MCF 10A (cell line): ENCODE data around the gene NPC1. TPM values are rescaled to one million over a fixed set of nuclear protein-coding genes. Genes with fewer than 3 reads are reported as not detected.

ENCODE experiments used
- BruUV-seq: library from RNA; stranded (reverse); fragments of 400-500 nt; replicated peaks from 2 replicates; lab custom pipeline; 2021; lab: Mats Ljungman, UMichigan
- CTCF ChIA-PET: fragments of 300-600 bp; sonication (Branson Sonifier 250); formaldehyde crosslinking; extraction: SDS; loops from one replicate; lab custom pipeline; 2021; ENCODE audit warnings: antibody characterized with exemption, inconsistent platforms; lab: Yijun Ruan, JAX
- POLR2A ChIA-PET: fragments of 300-600, 350-650 bp; sonication (Branson Sonifier 250); formaldehyde crosslinking; extraction: SDS; loops from one replicate; lab custom pipeline; 2020; ENCODE audit warnings: antibody characterized with exemption, inconsistent platforms; lab: Yijun Ruan, JAX
- DNase-seq: peaks from one replicate; pipeline ENCODE4 v3.0.0-alpha.2; 2018; ENCODE audit not compliant: unreplicated experiment
- H3K27ac Mint-ChIP-seq: one replicate; pipeline ENCODE4 v1.8.0; 2022; ENCODE audit warnings: mild to moderate bottlenecking, low read depth, mixed read lengths; ENCODE audit not compliant: unreplicated experiment
- H3K27me3 Mint-ChIP-seq: one replicate; pipeline ENCODE4 v1.8.0; 2022; ENCODE audit warnings: mixed read lengths; ENCODE audit not compliant: insufficient read depth, unreplicated experiment
- H3K36me3 Mint-ChIP-seq: one replicate; pipeline ENCODE4 v1.8.0; 2022; ENCODE audit warnings: mild to moderate bottlenecking, moderate library complexity, mixed read lengths; ENCODE audit not compliant: insufficient read depth, unreplicated experiment
- H3K4me1 Mint-ChIP-seq: one replicate; pipeline ENCODE4 v1.8.0; 2022; ENCODE audit warnings: mixed read lengths; ENCODE audit not compliant: insufficient read depth, unreplicated experiment
- H3K4me3 Mint-ChIP-seq: one replicate; pipeline ENCODE4 v1.8.0; 2022; ENCODE audit warnings: mild to moderate bottlenecking, moderate library complexity, mixed read lengths; ENCODE audit not compliant: unreplicated experiment
- H3K9me3 Mint-ChIP-seq: one replicate; pipeline ENCODE4 v1.8.0; 2022; ENCODE audit warnings: mixed read lengths; ENCODE audit not compliant: unreplicated experiment
- CTCF ChIP-seq: fragments of 200-600 bp; IDR thresholded peaks from one replicate; pipeline ENCODE4 v1.8.0; 2022; ENCODE audit warnings: antibody characterized with exemption, mild to moderate bottlenecking; ENCODE audit not compliant: unreplicated experiment
- intact Hi-C: fragments of 100-400 bp; cut with micrococcal nuclease; formaldehyde crosslinking; loops from 2 replicates; pipeline ENCODE4 v1.14.1; 2022
- total RNA-seq: library from RNA; stranded (reverse); gene quantifications from 2 replicates; pipeline ENCODE4 v1.2.3, GENCODE V29; 2022

Gene NPC1
- total RNA-seq, 1 experiment from 2014 or later = 60.4 TPM

- ChIA-PET POLR2A (no interaction called here), CTCF (interaction anchor here (0.5 to 1.0 kb wide), 2 partner anchors 29 to 662 kb away, joined by 3 to 5 read pairs; no protein-coding TSS in a partner anchor)
- H3K27me3 Mint-ChIP-seq = no peaks in the 10 kb centered on the region
- H3K27ac Mint-ChIP-seq = peak overlapping the region; percentile 81
- no peaks in the 10 kb centered on the region for H3K9me3 Mint-ChIP-seq
- intact Hi-C loops = no loop called here
- DNase-seq = no peak
- no peak for TF ChIP-seq CTCF
- no TSS peak for BruUV-seq
- H3K4me1 Mint-ChIP-seq = peaks cover 6% of the 10 kb centered on the region
- peaks cover 6% of the 10 kb centered on the region for H3K36me3 Mint-ChIP-seq
- H3K4me3 Mint-ChIP-seq = no peak overlapping the region
These were observed 6.6 kb upstream of the NPC1 start for GRCh38 chr18:23592911-23593310.

- Mint-ChIP-seq H3K4me3 (no peak overlapping the region), H3K4me1 (peaks cover 6% of the 10 kb centered on the region), H3K27me3 (no peaks in the 10 kb centered on the region), H3K9me3 (no peaks in the 10 kb centered on the region), H3K27ac (no peak overlapping the region), H3K36me3 (peaks cover 6% of the 10 kb centered on the region)
- CTCF ChIA-PET = interaction anchor here (1.3 kb wide), 1 partner anchor 113 kb away, joined by 3 read pairs; no protein-coding TSS in a partner anchor
- TF ChIP-seq CTCF = no peak
- POLR2A ChIA-PET = interaction anchor here (0.6 to 1.0 kb wide), 2 partner anchors 27 to 81 kb away, joined by 3 read pairs; no protein-coding TSS in a partner anchor
- intact Hi-C loops = no loop called here
- no peak for DNase-seq
- BruUV-seq = no TSS peak
These were observed 4.7 kb upstream of the NPC1 start for GRCh38 chr18:23591011-23591410.

- Mint-ChIP-seq H3K9me3 (no peaks in the 10 kb centered on the region), H3K4me1 (peaks cover 12% of the 10 kb centered on the region), H3K27ac (peak overlapping the region; percentile 64), H3K27me3 (no peaks in the 10 kb centered on the region), H3K4me3 (peak overlapping the region; percentile 21), H3K36me3 (peaks cover 6% of the 10 kb centered on the region)
- ChIA-PET CTCF (interaction anchor here (0.5 to 2.7 kb wide), 10 partner anchors 10 to 557 kb away, joined by 3 to 26 read pairs (median 4); no protein-coding TSS in a partner anchor), POLR2A (interaction anchor here (0.6 to 2.5 kb wide), 4 partner anchors 14 to 611 kb away, joined by 3 to 15 read pairs (median 3); no protein-coding TSS in a partner anchor)
- intact Hi-C loops = loop anchor here (5.0 to 10.0 kb wide), 2 partner anchors 42 to 454 kb away; partner anchors contain the start of gene CABLES1
- DNase-seq = peak; percentile 81
- no peak for TF ChIP-seq CTCF
- BruUV-seq = no TSS peak
These were observed 2.7 kb upstream of the NPC1 start for GRCh38 chr18:23588836-23589560.

GRCh38 chr18:23587220-23587642 is 925 bp upstream of the NPC1 start:
- BruUV-seq = TSS peak; percentile 36
- POLR2A ChIA-PET = interaction anchor here (0.6 to 3.9 kb wide), 7 partner anchors 14 to 165 kb away, joined by 3 to 29 read pairs (median 3); partner anchors contain the start of gene RIOK3
- H3K4me1 Mint-ChIP-seq = peaks cover 13% of the 10 kb centered on the region

More at GRCh38 chr18:23587220-23587642, 925 bp upstream of the NPC1 start:
- intact Hi-C loops = loop anchor here (1.0 to 10.0 kb wide), 4 partner anchors 40 to 452 kb away; partner anchors contain the start of gene CABLES1
- no peaks in the 10 kb centered on the region for H3K9me3 Mint-ChIP-seq
- CTCF ChIA-PET = interaction anchor here (0.6 to 2.7 kb wide), 14 partner anchors 15 to 226 kb away, joined by 3 to 26 read pairs (median 4); partner anchors contain the start of gene RMC1
- DNase-seq = no peak
- H3K27ac Mint-ChIP-seq = peak overlapping the region; percentile 98
- no peak for TF ChIP-seq CTCF
- H3K36me3 Mint-ChIP-seq = peaks cover 17% of the 10 kb centered on the region
- H3K4me3 Mint-ChIP-seq = peak overlapping the region; percentile 84
- no peaks in the 10 kb centered on the region for H3K27me3 Mint-ChIP-seq
